HFF-Myc (cell line): Measurements from ENCODE around the gene TOPORS.

ENCODE experiments used
- DNase-seq: peaks from one replicate; pipeline ENCODE4 v3.0.0-alpha.2; 2011; ENCODE audit warnings: low read depth; ENCODE audit errors: extremely low read depth
- H3K4me3 ChIP-seq: replicated peaks from 2 replicates; pipeline ENCODE4 v1.5.1; 2011; ENCODE audit warnings: low read depth, mild to moderate bottlenecking, control low read depth, low read length
- TF ChIP-seq, protein P1 (sequence below): IDR thresholded peaks from 2 replicates; pipeline ENCODE4 v1.5.1; 2012; ENCODE audit warnings: mild to moderate bottlenecking, low read depth, low read length, control low read depth; ENCODE audit errors: missing control alignments

Gene TOPORS

DNA sequence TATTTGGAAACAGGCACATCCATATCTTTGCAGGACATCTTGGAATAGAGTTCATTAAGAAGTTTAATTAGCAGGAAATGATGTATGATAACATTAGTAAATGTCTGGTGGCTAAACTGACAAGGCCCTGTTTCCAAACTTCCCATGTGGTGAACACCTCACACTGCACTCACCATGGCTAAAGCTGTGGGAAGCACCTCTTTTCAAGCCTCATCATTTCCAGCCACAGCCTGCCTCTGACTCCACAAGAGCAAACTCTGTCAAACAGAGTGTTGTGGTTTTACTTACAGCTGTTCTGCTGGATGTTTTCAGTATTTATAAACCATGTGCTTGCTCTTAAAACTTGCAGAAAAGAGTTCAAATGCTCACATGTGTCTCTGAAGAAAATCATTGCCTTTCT is 35.5 kb upstream of the TOPORS start:
- TF ChIP-seq, protein P1, sequence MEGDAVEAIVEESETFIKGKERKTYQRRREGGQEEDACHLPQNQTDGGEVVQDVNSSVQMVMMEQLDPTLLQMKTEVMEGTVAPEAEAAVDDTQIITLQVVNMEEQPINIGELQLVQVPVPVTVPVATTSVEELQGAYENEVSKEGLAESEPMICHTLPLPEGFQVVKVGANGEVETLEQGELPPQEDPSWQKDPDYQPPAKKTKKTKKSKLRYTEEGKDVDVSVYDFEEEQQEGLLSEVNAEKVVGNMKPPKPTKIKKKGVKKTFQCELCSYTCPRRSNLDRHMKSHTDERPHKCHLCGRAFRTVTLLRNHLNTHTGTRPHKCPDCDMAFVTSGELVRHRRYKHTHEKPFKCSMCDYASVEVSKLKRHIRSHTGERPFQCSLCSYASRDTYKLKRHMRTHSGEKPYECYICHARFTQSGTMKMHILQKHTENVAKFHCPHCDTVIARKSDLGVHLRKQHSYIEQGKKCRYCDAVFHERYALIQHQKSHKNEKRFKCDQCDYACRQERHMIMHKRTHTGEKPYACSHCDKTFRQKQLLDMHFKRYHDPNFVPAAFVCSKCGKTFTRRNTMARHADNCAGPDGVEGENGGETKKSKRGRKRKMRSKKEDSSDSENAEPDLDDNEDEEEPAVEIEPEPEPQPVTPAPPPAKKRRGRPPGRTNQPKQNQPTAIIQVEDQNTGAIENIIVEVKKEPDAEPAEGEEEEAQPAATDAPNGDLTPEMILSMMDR = no peak

DNA sequence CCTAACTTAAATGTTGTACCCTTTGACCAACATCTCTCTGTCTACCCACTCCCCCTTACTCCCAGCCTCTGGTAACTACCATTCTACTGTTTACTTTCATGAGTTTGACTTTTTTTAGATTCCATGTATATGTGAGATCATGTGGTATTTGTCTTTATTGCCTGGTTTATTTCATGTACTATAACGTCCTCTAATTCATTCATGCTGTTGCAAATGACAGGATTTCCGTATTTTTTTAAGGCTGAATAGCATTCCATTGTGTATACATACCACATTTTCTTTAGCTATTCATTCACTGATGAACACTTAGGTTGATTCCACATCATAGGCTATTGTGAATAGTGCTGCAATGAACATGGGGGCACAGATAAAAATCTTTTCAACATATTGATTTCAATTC is 32.4 kb upstream of the TOPORS start:
- TF ChIP-seq, protein P1 = no peak
- DNase-seq = no peak
- no peak overlapping the region for H3K4me3 ChIP-seq

More for the DNA sequence above, 35.5 kb upstream of the TOPORS start:
- no peak for DNase-seq
- no peak overlapping the region for H3K4me3 ChIP-seq

DNA sequence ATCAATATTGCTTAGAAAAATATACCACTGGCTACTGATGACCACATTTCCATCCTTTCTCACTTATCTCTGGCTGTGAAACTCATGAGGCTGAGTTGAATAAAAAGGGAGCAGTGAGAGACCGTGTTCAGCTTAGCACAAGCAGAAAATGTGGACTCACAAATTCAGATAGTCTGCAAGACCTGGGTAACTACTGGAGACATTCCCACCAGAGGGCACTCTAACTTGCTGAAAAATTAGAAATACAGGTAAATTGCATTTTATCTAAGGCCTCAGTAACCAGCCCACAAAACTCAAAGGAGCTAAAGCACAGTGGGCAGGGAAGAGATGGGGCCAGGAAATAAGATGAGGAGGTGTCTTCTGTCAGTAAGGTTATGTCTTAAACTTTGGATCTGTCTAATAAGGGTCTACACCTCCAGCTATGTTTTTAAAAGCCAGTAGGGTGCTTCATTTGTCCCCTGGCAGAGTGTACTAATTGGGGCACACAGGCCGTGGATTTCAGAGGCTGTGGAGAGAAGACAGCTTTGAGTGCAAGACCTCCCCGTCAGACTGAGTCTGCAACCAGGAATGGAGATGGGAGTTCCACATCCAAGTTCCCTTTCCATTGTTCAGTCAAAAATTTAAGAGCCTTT is 29.2 kb upstream of the TOPORS start:
- DNase-seq = peak; percentile 11
- TF ChIP-seq, protein P1 = peak; percentile 59
- H3K4me3 ChIP-seq = no peak overlapping the region

DNA sequence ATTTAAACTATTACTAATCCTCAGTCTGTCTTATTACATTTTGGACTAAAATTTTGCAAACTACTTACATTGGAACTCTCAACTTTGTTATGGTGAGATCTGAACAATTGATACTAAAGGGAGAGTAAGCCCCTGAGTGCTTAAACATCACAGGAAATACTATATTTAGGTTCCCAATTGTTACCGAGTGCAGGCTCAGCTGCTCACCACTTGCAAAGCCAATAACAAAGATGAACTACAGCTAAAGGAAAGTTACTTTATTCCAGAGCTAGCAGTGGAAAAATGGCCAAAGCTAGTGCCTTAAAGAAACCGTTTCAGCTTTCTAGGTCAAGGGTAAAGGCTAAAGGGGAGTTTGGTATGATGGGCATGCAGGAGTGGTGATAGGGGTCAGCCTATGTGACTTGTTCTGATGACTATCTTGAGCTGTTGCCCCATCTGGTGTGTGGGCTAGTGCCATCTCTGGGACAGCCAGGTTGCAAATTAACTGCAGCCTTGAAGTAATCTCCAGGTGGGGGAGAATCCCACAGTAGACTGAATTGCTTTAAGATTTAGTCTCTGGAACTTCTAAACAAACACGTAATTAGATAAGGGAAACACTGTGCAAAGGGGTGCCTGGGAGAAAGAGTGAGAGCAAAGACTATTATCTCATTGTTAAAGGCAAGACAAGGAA is 28.4 kb upstream of the TOPORS start:
- TF ChIP-seq, protein P1 = no peak
- H3K4me3 ChIP-seq = no peak overlapping the region
- DNase-seq = no peak

DNA sequence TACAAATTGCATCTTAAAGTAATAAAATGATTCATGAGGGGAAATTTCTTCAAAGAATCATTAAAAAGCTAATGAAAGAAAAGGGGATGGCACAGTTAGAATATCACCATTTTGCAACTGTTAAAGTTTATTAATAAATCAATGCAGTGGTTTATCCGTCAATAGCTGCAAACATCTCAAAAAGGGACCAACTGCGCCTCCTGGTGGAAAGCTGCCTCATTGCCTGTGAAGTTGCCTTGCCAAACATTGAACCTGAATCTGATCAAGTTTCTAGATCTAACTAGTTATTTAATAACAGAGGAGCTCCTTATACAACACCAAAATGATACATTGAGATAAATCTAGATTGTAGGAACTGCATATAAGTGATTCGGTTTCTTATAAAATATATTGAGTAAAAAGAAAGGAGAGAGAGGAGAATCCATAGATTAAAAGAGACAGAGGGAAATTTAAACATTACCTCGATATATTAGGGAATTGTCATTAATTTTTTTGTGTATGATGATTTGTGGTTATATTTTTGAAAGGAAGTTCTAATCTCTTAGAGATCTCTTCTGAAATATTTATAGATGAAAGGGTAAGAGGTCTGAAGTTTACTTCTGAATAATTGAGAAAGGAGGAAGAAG is 27.4 kb upstream of the TOPORS start:
- peak; percentile 24 for DNase-seq
- H3K4me3 ChIP-seq = no peak overlapping the region
- TF ChIP-seq, protein P1 = peak; percentile 97

DNA sequence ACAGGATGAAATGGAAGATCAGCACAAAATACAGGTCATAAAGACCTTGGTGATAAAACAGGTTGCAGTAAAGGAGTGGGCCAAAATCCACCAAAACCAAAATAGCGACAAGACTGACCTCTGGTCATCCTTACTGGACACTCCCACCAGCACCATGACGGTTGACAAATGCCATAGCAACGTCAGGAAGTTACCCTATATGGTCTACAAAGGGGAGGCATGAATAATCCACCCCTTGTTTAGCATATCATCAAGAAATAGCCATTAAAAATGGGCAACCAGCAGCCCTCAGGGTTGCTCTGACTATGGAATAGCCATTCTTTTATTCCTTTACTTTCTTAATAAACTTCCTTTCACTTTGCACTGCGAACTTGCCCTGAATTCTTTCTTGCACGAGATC is 26.6 kb upstream of the TOPORS start:
- TF ChIP-seq, protein P1 = no peak
- DNase-seq = no peak
- no peak overlapping the region for H3K4me3 ChIP-seq
